GM10266 (cell line): Measurements from ENCODE around the gene ZRANB3.
"Not testable (repeated sequence)": the region's sequence is repeated elsewhere in the genome, so short reads cannot be mapped to it uniquely, and the experiment has no call there.

Experiments
- DNase-seq: peaks from one replicate; pipeline ENCODE4 v3.0.0; 2012; ENCODE audit errors: extremely low spot score
- TF ChIP-seq, protein P1 (sequence below): IDR thresholded peaks from 2 replicates; pipeline ENCODE4 v1.5.1; 2012; ENCODE audit warnings: mild to moderate bottlenecking, low read depth; ENCODE audit not compliant: control insufficient read depth, insufficient read depth; ENCODE audit errors: missing control alignments

ZRANB3 gene

DNA sequence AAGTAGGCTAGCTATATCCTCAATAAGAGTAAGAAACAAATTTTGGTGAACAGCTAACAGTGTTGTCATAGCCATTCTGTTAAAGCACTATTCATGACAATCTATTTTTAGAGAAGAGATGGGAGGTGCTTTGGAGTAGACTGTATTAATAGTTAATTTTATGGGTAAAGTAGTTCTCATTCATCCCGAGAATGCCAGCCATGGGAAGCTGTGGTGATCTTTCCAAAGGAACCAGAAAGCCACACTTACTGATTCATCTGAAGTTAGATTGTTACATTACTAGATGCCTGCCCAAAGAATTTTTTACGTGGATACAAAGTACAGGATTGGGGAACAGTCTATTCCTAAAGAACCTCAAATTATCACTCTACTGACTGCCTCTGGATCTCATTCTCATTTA lies 74.6 kb downstream of the ZRANB3 start:
- DNase-seq = no peak
- TF ChIP-seq, protein P1, sequence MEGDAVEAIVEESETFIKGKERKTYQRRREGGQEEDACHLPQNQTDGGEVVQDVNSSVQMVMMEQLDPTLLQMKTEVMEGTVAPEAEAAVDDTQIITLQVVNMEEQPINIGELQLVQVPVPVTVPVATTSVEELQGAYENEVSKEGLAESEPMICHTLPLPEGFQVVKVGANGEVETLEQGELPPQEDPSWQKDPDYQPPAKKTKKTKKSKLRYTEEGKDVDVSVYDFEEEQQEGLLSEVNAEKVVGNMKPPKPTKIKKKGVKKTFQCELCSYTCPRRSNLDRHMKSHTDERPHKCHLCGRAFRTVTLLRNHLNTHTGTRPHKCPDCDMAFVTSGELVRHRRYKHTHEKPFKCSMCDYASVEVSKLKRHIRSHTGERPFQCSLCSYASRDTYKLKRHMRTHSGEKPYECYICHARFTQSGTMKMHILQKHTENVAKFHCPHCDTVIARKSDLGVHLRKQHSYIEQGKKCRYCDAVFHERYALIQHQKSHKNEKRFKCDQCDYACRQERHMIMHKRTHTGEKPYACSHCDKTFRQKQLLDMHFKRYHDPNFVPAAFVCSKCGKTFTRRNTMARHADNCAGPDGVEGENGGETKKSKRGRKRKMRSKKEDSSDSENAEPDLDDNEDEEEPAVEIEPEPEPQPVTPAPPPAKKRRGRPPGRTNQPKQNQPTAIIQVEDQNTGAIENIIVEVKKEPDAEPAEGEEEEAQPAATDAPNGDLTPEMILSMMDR = no peak

DNA sequence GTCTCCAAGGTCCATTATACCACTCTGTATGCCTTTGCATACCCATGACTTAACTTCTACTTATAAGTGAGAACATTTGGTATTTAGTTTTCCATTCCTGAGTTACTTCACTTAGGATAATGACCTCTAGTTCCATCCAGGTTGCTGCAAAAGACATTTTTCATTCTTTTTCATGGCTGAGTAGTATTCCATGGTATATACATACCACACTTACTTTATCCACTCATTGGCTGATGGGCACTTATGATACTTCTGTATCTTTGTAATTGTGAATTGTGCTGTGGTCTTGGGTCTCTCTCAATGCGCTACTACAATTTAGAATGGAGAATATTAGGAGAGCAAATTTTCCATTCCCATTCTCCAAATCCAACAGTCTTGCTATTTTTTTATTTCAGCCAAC lies 76.4 kb downstream of the ZRANB3 start:
- TF ChIP-seq, protein P1 = no peak

DNA sequence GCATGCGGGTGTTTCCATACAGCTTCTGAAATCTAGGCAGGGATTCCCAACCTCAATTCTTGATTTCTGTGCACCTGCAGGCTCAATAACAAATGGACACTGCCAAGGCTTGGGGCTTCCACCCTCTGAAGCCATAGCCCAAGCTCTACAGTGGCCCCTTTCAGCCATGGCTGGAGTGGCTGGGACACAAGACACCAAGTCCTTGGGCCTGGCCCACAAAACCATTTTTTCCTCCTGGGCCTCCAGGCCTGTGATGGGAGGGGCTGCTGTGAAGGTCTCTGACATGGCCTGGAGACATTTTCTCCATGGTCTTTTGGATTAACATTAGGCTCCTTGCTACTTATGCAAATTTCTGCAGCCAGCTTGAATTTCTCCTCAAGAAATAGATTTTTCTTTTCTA lies 78.0 kb downstream of the ZRANB3 start:
- DNase-seq = not testable (repeated sequence)

More for the DNA sequence above, 76.4 kb downstream of the ZRANB3 start:
- DNase-seq = no peak

DNA sequence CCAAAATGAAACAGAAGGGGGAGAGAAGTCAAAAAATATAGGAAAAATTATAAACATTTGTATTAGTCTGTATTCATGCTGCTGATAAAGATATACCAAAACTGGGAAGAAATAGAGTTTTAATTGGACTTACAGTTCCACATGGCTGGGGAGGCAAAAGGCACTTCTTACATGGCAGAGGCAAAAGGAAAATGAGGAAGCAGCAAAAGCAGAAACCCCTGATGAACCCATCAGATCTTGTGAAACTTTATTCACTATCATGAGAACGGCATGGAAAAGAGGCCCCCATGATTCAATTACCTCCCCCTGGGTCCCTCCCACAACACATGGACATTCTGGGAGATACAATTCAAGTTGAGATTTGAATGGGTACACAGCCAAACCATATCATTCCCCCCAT lies 79.1 kb downstream of the ZRANB3 start:
- TF ChIP-seq, protein P1 = no peak
- DNase-seq = no peak

DNA sequence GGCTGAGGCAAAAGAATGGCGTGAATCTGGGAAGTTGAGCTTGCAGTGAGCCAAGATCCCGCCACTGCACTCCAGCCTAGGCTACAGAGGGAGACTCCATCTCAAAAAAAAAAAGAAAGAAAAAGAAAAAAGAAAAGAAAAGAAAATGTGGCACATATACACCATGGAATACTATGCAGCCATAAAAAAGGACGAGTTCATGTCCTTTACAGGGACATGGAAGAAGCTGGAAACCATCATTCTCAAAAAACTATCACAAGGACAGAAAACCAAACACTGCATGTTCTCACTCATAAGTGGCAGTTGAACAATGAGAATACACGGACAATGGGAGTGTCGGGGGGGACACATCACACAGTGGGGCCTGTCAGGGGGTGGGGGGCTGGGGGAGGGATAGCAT lies 88.0 kb downstream of the ZRANB3 start:
- DNase-seq = not testable (repeated sequence)

DNA sequence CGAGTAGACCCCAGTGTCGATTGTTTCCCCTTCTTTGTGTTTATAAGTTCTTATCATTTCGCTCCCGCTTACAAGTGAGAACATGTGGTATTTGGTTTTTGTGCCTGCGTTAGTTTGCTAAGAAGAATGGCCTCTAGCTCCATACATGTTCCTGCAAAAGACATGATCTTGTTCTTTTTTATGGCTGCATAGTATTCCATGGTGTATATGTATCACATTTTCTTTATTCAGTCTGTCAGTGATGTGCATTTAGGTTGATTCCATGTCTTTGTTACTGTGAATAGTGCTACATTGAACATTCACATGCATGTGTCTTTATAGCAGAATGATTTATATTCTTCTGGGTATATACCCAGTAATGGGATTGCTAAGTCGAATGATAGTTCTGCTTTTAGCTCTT lies 95.9 kb downstream of the ZRANB3 start:
- DNase-seq = not testable (repeated sequence)

DNA sequence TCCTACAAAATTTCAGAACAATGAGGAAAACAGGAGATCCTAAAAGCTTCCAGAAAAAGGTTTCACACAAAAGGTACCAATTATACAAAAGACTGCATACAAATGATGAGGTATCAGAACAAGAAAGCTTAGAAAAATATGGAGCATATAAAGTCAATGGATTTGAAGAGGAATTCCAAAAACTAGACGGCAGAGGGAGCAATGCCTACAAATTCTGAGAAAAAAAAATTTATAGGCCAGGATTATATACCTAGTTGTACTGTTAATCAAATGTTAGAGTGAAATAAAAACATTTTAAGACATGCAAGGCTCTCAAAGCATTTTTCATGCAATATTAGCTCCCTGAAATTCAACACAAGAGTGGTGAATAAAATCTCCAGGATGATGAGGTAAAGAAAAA lies 106.2 kb downstream of the ZRANB3 start:
- TF ChIP-seq, protein P1 = no peak
- DNase-seq = no peak

DNA sequence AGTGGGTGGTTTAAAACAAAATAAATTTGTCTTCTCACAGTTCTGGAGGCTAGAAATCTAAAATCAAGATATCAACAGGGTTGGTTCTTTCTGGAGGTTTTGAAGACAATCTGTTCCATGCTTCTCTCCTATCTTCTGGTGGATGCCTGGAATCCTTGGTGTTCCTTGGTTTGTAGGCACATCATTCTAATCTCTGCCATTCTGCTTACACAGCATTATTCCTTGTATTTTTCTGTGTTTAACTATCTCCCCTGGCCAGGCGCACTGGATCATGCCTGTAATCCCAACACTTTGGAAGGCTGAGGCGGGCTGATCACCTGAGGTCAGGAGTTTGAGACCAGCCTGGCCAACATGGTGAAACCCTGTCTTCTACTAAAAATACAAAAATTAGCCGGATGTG lies 108.1 kb downstream of the ZRANB3 start:
- TF ChIP-seq, protein P1 = no peak
- DNase-seq = no peak

DNA sequence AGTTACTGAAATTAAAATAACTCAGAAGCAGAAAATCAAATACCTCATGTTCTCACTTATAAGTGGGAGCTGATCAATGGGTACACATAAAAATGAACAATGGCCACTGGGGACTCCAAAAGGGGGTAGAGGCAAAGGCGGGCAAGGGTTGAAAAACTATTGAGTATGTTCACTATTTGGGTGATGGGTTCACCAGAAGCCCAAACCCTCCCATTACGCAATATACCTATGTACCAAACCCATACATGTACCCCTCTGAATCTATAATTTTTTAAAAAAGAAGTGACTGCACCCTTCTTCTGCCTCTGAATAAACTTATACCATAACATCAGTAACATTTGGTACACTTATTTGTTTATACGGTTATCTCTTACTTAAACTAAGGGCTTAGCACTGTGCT lies 119.4 kb downstream of the ZRANB3 start:
- TF ChIP-seq, protein P1 = no peak
- no peak for DNase-seq
